ENCODE results near the gene TTC39C.

TTC39C gene

DNA sequence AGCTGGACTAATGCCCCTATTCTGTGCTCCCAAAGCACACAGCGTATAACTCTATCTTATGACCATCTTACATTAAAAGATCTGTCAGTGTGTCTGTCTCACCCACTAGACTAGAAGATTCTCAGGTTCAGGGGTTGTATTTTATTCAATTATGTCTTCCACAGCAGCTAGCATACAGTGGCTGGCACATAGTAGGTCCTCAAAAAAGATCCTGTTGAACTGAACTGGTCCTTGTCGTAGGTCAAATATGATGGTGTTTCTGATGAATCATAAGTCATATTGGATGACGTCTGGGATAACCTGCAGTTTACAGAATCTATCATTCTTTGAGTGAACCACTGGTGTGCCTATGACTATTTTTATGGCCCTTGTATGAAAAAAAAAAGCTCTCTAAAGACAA lies 11.3 kb upstream of the TTC39C start:
- H3K4me1 ChIP-seq (ENCODE audit: insufficient read depth, low read length) = no peaks in the 10 kb centered on the region
- H3K36me3 ChIP-seq (ENCODE audit: insufficient read depth, low read length) = no peaks in the 10 kb centered on the region
- no peak overlapping the region for H3K9ac ChIP-seq (ENCODE audit: low read depth, low read length)
- H3K9me3 ChIP-seq (ENCODE audit: control insufficient read depth, insufficient read depth, low read length) = no peaks in the 10 kb centered on the region

DNA sequence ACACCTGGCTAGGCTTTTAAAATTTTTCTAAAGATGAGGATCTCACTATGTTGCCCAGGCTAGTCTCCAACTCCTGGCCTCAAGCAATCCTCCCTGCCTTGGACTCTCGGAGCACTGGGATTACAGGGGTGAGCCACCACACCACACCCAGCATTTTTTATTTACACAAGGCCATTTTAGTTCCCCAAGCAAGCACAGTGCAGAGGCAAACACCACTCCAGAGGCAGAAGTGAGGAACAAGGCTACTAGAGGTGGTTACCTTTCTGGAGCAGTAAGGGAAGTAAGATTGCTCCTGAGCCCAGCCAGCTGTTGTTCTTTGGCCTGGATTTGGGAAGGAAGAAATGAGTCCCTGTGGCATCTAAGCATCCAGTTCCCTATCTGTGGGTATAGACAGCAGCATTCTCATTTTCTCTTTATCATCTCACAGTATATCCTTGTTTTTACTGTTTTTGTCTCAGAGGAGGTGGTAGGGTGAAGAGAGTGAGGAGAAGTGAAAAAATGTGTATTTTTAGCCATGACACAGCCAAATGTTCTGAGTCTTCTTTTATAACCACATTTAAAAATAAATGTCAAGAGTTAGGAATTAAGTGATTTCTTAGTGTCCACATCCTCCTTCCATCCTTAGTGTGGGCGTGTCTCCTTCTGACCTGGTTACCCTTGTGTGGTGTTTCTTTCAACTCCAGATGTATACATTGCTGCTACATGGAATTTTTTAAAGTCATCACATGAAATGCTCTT lies 10.5 kb upstream of the TTC39C start:
- Histone ChIP-seq H3K9ac (ENCODE audit: low read depth, low read length) (no peak overlapping the region), H3K36me3 (ENCODE audit: insufficient read depth, low read length) (no peaks in the 10 kb centered on the region), H3K4me1 (ENCODE audit: insufficient read depth, low read length) (no peaks in the 10 kb centered on the region), H3K9me3 (ENCODE audit: control insufficient read depth, insufficient read depth, low read length) (no peaks in the 10 kb centered on the region)

DNA sequence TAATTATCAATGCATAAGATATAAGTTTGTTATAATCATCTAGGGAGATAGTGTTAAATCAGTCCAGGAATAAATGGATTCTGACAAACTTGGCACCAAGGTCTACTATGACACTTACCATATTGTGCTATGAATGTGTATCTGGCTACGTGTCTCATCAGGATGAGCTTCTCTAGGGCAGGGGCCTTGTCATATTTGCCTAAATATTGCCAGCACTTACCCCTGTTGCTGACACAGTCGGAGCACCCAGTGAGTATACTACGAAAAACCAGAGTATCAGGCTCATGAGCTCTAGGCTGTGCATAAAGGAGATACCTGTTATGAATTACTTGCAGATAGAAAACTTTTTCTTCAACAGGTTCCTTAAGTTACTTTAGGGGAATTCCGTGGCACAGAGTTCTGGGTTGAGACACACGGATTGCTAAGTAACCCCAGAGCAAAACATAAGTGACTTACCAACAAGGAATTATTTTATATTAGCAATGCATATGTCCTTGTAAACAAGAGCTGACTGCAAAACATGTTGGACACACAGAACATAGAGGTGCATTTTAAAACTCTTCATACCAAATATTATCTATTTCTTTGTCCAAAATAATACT lies 7.7 kb upstream of the TTC39C start:
- H3K36me3 ChIP-seq (ENCODE audit: insufficient read depth, low read length) = no peaks in the 10 kb centered on the region
- no peaks in the 10 kb centered on the region for H3K9me3 ChIP-seq (ENCODE audit: control insufficient read depth, insufficient read depth, low read length)
- peaks cover 7% of the 10 kb centered on the region; the same call in 1 of the 2 replicates for H3K4me1 ChIP-seq (ENCODE audit: insufficient read depth, low read length)
- no peak overlapping the region for H3K9ac ChIP-seq (ENCODE audit: low read depth, low read length)

DNA sequence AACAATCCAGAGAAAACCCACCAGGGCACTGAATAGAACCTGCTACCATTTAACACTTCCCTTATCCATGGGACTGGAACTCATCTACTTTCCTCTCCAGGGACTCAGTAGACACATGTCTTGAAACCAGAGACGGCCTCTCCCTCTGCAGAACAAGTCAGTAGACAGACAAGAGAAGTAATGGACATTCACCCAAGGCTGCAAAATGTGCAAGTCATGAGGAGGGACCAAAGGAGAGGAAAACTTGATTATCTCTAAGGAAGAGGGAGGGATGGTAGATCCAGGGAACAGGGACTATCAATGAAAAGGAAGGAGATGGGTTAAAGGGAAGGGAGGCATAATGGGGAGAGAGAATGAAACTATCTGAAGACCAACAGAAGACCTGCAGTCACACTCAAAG lies 5.3 kb upstream of the TTC39C start:
- Histone ChIP-seq H3K9me3 (ENCODE audit: control insufficient read depth, insufficient read depth, low read length) (no peaks in the 10 kb centered on the region), H3K36me3 (ENCODE audit: insufficient read depth, low read length) (no peaks in the 10 kb centered on the region), H3K9ac (ENCODE audit: low read depth, low read length) (no peak overlapping the region), H3K4me1 (ENCODE audit: insufficient read depth, low read length) (peaks cover 7% of the 10 kb centered on the region; the same call in 1 of the 2 replicates)

DNA sequence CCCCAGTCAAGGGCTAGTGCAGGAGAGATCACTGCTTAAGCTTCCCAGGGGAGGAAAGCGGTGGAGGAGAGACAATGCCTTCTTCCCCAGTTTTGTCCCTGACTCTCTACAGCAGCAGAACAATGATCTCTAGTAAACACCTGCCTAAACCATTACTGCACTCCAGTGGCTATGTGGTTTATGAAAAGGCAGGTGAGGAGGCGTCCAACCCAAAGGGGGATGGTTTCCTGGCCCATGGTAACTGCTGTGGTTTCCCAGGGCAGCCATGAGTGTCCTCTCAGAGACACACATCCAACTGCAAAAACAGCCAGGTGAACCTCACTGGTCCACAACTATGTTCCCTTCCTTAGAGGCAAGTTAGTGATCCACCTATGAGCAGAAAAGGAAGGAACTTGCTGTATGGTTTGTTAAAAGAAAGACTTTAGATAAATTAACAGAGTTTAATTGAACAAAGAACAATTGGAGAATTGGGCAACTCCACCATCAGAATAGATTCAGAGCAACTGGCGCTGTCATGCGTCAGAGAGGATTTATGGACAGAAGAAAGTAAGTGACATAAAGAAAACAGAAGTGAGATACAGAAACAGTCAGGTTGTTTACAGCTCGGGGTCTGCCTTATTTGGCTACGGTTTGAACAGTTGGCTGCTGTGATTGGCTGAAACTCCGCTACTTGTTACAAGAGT lies 4.8 kb upstream of the TTC39C start:
- Histone ChIP-seq H3K36me3 (ENCODE audit: insufficient read depth, low read length) (no peaks in the 10 kb centered on the region), H3K9ac (ENCODE audit: low read depth, low read length) (no peak overlapping the region), H3K4me1 (ENCODE audit: insufficient read depth, low read length) (peaks cover 7% of the 10 kb centered on the region; the same call in 1 of the 2 replicates), H3K9me3 (ENCODE audit: control insufficient read depth, insufficient read depth, low read length) (no peaks in the 10 kb centered on the region)

DNA sequence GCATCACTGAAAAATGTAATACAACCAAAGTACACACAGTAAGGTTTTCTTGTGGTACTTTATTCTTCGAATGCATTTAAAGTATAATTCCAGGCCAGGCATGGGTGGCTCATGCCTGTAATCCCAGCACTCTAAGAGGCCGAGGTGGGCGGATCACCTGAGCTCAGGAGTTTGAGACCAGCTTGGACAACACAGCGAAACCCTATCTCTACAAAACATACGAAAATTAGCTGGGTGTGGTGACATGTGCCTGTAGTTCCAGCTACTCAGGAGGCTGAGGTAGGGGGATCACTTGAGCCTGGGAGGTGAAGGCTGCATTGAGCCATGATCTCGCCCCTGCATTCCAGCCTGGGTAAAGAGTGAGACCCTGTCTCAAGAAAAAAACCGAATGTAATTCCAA lies 3.9 kb upstream of the TTC39C start:
- H3K9ac ChIP-seq (ENCODE audit: low read depth, low read length) = no peak overlapping the region
- H3K4me1 ChIP-seq (ENCODE audit: insufficient read depth, low read length) = peaks cover 7% of the 10 kb centered on the region; the same call in 1 of the 2 replicates
- no peaks in the 10 kb centered on the region for H3K36me3 ChIP-seq (ENCODE audit: insufficient read depth, low read length)
- H3K9me3 ChIP-seq (ENCODE audit: control insufficient read depth, insufficient read depth, low read length) = no peaks in the 10 kb centered on the region

DNA sequence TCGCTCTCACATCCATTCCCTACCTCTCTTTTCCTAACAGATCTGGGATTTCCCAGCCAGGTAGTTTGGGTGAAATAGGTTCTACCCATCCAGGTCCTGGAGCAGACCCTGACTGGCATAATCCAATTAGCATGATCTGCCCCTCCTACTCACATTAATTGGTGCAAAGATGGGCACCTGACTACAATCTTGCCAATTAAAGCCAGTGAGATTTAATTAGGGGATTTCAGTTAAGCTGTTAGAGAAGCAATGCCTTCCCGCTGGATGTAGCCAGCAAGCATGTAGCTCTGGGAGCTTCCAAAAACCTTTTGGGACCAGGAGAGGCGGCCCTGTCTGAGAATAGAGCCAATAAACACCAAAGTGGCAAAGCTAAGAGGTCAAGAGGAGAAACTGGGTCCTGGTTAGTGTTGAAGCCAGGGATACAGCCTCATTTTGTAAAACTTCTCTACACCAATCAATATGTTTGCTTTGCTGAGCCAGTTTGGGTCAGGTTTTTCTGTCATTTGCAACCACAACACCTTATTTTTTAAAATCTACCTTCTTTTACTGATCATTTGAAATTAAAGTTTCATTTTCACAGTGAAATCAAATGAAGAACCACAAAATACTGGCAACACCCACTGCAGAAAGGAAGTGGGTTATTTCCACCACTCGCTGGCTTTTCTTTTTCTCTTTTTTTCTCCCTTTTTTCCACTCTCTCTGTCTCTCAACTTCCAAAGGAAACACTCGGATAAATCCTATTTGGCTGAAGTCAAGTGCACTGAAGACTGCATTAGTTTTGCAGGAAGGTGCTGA lies 3.2 kb upstream of the TTC39C start:
- Histone ChIP-seq H3K36me3 (ENCODE audit: insufficient read depth, low read length) (no peaks in the 10 kb centered on the region), H3K4me1 (ENCODE audit: insufficient read depth, low read length) (peaks cover 9% of the 10 kb centered on the region; the same call in 1 of the 2 replicates), H3K9me3 (ENCODE audit: control insufficient read depth, insufficient read depth, low read length) (no peaks in the 10 kb centered on the region), H3K9ac (ENCODE audit: low read depth, low read length) (no peak overlapping the region)

DNA sequence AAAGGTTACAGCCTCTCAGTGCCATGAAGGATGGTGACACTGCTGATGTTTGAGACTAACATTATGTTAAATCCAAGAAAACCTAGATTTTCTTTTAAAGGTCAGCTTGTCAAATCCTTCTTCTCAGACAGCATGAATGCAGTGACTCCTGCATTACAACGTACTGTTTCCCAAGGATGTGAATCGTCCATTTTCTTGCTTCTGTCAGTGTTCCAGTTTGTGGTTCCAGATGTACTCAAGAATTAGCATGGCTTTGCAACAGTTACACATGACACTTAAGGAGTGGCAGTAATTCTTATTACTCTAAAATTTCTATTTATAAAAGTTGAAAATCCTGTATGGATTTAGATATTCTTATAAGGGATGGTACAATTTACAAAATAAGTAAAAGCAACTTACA lies 1.5 kb upstream of the TTC39C start:
- peaks cover 20% of the 10 kb centered on the region; the same call in 1 of the 2 replicates for H3K4me1 ChIP-seq (ENCODE audit: insufficient read depth, low read length)
- H3K36me3 ChIP-seq (ENCODE audit: insufficient read depth, low read length) = no peaks in the 10 kb centered on the region
- no peak overlapping the region for H3K9ac ChIP-seq (ENCODE audit: low read depth, low read length)
- H3K9me3 ChIP-seq (ENCODE audit: control insufficient read depth, insufficient read depth, low read length) = no peaks in the 10 kb centered on the region

DNA sequence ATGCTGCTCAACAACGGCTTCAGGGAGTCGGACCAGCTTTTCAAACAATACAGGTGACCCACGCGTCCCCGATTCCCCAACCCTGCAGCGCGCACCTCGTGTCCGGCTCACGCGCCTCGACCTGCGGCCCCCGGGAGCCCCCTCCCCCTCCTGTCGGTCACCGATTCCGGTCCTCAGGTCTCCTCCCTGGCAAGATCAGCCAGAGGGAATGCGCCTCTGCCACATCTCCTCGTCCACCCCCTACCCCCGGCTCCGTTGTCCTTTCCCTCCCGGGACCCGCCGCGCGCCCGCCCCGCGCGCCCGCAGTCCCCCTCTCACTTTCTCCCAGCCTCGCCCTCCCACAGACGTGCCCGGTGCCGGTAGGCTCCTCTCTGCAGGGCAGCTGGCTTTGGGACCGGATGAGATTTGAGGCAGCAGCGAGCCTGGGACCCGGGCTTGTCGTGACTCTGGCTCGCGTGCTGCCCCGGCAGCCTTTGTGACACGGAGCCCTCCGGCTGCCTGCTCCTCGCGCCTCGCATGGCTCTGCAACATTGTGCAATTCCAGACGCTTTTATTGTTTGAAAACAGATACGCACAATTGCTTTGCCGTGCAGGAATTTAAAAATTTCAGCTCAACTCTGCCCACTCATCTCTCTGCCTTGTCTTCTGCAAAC lies 558 bp downstream of the TTC39C start:
- Histone ChIP-seq H3K9me3 (ENCODE audit: control insufficient read depth, insufficient read depth, low read length) (no peaks in the 10 kb centered on the region), H3K4me1 (ENCODE audit: insufficient read depth, low read length) (peaks cover 28% of the 10 kb centered on the region; the same call in 1 of the 2 replicates), H3K36me3 (ENCODE audit: insufficient read depth, low read length) (no peaks in the 10 kb centered on the region; the same call in 1 of the 2 replicates), H3K9ac (ENCODE audit: low read depth, low read length) (peak overlapping the region; percentile 85)

DNA sequence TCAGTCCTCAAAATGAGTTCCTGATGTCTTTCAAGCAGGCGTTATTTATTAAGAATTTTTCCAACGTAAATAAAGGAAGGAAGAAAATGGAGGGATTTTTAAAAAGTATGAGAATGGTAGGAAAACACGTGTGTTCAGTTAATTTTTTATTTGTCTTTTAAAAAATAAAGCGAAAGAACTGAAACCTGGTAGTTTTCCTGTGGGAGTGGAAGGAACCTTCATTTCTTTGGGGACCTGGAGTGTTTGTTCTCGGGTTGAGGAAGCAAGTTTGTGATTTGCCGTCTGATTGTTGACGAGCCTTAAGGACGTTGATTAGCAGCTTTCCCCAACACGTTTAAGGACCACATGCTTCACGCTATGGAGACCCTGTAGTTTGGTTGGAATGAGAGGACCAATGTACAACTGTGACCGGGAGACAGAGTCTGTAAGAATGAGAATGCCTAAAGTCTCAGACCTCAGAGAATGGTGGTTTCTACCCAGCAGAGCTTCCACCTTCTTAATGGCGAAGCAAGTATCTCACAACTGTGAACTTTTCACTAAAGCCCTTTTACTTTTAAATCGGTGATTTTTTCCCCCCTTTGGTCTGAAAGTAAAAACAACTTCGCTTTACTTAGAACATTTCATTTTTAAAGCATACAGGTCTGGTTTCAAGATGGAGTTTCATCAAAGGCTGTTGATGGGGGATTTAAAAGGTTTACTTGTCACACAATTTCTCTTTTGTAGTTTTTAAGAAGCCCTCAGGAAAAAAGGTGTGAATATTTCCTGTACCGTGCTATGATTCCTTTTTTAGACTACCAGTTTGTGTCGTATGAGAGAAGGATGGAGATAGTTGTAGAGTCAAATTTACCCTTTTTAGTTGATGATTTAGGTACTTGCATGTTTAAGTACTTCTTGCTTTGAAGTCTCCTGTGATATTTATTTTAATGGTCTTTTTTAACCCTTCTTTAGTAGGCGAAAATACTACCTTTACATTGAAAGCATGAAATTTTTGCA lies 1.4 kb downstream of the TTC39C start:
- H3K36me3 ChIP-seq (ENCODE audit: insufficient read depth, low read length) = no peaks in the 10 kb centered on the region; the same call in 1 of the 2 replicates
- no peaks in the 10 kb centered on the region for H3K9me3 ChIP-seq (ENCODE audit: control insufficient read depth, insufficient read depth, low read length)
- peaks cover 28% of the 10 kb centered on the region; the same call in 1 of the 2 replicates for H3K4me1 ChIP-seq (ENCODE audit: insufficient read depth, low read length)
- peak overlapping the region; percentile 85 for H3K9ac ChIP-seq (ENCODE audit: low read depth, low read length)

DNA sequence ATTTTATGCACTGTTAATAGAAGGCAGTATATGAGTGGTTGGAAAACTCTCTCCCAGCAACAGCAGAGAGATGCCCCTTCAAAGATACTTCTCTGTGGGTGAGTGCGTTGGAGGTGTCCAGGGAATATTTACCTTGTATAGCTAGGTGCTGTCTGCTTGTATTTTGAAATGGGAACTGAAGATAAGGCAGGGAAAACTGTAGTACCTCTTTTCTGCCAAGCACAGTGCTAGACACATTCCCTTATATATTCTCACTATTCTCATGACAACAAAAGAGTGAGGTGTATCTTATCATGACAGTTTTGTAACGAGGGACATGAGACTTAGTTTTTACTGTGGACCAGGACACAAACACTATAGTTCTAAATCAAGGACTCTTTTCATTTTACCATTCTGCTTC lies 2.1 kb downstream of the TTC39C start:
- H3K36me3 ChIP-seq (ENCODE audit: insufficient read depth, low read length) = no peaks in the 10 kb centered on the region; the same call in 1 of the 2 replicates
- H3K4me1 ChIP-seq (ENCODE audit: insufficient read depth, low read length) = peaks cover 23% of the 10 kb centered on the region; the same call in 1 of the 2 replicates
- no peak overlapping the region for H3K9ac ChIP-seq (ENCODE audit: low read depth, low read length)
- no peaks in the 10 kb centered on the region for H3K9me3 ChIP-seq (ENCODE audit: control insufficient read depth, insufficient read depth, low read length)

DNA sequence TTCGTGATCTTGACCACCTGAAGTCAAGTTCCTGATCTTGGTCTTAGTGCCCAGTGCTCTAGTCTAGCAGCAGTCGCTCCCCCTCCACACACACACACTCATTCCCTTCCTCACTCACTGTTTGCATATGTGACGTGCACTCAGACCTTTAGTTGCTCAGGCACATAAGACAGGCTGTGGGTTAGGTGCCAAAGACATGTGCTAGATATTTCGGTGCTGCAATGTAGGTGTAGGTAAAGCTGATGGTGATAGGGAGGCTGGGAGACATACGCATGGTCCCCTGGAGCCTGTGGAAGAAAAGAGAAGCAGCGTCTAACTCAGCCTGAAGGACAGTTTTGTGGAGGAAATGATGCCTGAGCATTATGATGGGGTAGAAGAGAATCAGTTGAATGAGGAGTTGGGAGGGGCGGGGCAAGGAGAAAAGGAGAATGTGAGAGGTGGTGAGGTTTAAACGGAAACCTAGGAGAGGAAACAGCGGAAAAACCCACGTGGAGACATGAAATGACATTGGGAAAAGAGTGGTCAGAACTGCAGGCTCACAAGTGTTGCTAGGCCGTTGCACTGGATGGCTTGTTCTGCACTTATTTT lies 3.8 kb downstream of the TTC39C start:
- H3K9ac ChIP-seq (ENCODE audit: low read depth, low read length) = no peak overlapping the region
- no peaks in the 10 kb centered on the region for H3K9me3 ChIP-seq (ENCODE audit: control insufficient read depth, insufficient read depth, low read length)
- peaks cover 25% of the 10 kb centered on the region; the same call in 1 of the 2 replicates for H3K4me1 ChIP-seq (ENCODE audit: insufficient read depth, low read length)
- peaks cover 3% of the 10 kb centered on the region; the same call in 1 of the 2 replicates for H3K36me3 ChIP-seq (ENCODE audit: insufficient read depth, low read length)
